Ammon's horn (tissue), 1 donor: ENCODE data around the gene EFCAB6.

Experiments used
- DNase-seq: peaks from one replicate; pipeline ENCODE4 v3.0.0-alpha.2; 2016; ENCODE audit warnings: low spot score

Gene EFCAB6

GRCh38 chr22:43828998-43829782, 17.1 kb upstream of the EFCAB6 start:
- DNase-seq = no peak

GRCh38 chr22:43828725-43828997, 16.6 kb upstream of the EFCAB6 start:
- no peak for DNase-seq

GRCh38 chr22:43827926-43828724, 16.0 kb upstream of the EFCAB6 start:
- DNase-seq = no peak

- DNase-seq = no peak
These were observed 15.1 kb upstream of the EFCAB6 start for GRCh38 chr22:43827003-43827735.

- peak; percentile 69 for DNase-seq
These were observed 14.3 kb upstream of the EFCAB6 start for GRCh38 chr22:43826142-43827002.

GRCh38 chr22:43825651-43826050, 13.5 kb upstream of the EFCAB6 start:
- DNase-seq = no peak

- no peak for DNase-seq
These were observed 12.8 kb upstream of the EFCAB6 start for GRCh38 chr22:43824724-43825420.

GRCh38 chr22:43823911-43824665, 12.0 kb upstream of the EFCAB6 start:
- no peak for DNase-seq

GRCh38 chr22:43823353-43823908, 11.3 kb upstream of the EFCAB6 start:
- no peak for DNase-seq

GRCh38 chr22:43821606-43822425, 9.7 kb upstream of the EFCAB6 start:
- no peak for DNase-seq

GRCh38 chr22:43820651-43821305, 8.7 kb upstream of the EFCAB6 start:
- no peak for DNase-seq

- DNase-seq = no peak
These were observed 8.0 kb upstream of the EFCAB6 start for GRCh38 chr22:43819931-43820640.

GRCh38 chr22:43819421-43819921, 7.4 kb upstream of the EFCAB6 start:
- DNase-seq = no peak

- no peak for DNase-seq
These were observed 6.9 kb upstream of the EFCAB6 start for GRCh38 chr22:43818981-43819380.

- no peak for DNase-seq
These were observed 5.3 kb upstream of the EFCAB6 start for GRCh38 chr22:43817402-43817801.

GRCh38 chr22:43814264-43814663, 2.2 kb upstream of the EFCAB6 start:
- DNase-seq = no peak

GRCh38 chr22:43812890-43813289, 785 bp upstream of the EFCAB6 start:
- DNase-seq = no peak

- DNase-seq = peak; percentile 40
These were observed 342 bp downstream of the EFCAB6 start for GRCh38 chr22:43811777-43812148.
